Ectodermal cell (in vitro differentiated cells): ENCODE measurements around the gene DUSP15.

Source experiments
- H3K27ac ChIP-seq: 2 replicates; pipeline ENCODE4 v1.7.0; 2013; ENCODE audit warnings: mild to moderate bottlenecking, low read depth, low read length; ENCODE audit not compliant: insufficient read depth, poor library complexity, severe bottlenecking
- H3K27me3 ChIP-seq: 2 replicates; pipeline ENCODE4 v1.7.0; 2013; ENCODE audit warnings: mild to moderate bottlenecking, low read length; ENCODE audit not compliant: insufficient read depth, control insufficient read depth, poor library complexity, severe bottlenecking
- H3K36me3 ChIP-seq: one replicate; pipeline ENCODE4 v1.7.0; 2013; ENCODE audit warnings: low read length; ENCODE audit not compliant: control insufficient read depth, insufficient read depth
- H3K4me1 ChIP-seq: one replicate; pipeline ENCODE4 v1.7.0; 2013; ENCODE audit warnings: low read length; ENCODE audit not compliant: control insufficient read depth, insufficient read depth
- H3K4me3 ChIP-seq: 2 replicates; pipeline ENCODE4 v1.7.0; 2013; ENCODE audit warnings: low read depth, low read length, control low read depth; ENCODE audit not compliant: insufficient read depth
- H3K9me3 ChIP-seq: 2 replicates; pipeline ENCODE4 v1.7.0; 2013; ENCODE audit warnings: mild to moderate bottlenecking, low read length, moderate library complexity; ENCODE audit not compliant: control insufficient read depth
- WGBS, 2 experiments: methylation state at CpG; one replicate each; pipeline ENCODE4 v1.1.7; 2013; ENCODE audit warnings: missing lambda C conversion rate in 2 of 2; 5-methylcytosine and 5-hydroxymethylcytosine counted together

DUSP15 gene

GRCh38 chr20:31848088-31848999 lies 22.0 kb downstream of the DUSP15 start:
- Histone ChIP-seq H3K36me3 (no peaks in the 10 kb centered on the region), H3K27me3 (peaks cover 13% of the 10 kb centered on the region), H3K27ac (no peak overlapping the region), H3K4me1 (peaks cover 9% of the 10 kb centered on the region), H3K9me3 (no peaks in the 10 kb centered on the region), H3K4me3 (no peak overlapping the region)
- WGBS, 2 experiments = 92% methylated on average over 32 of the region's 32 CpGs

DNA sequence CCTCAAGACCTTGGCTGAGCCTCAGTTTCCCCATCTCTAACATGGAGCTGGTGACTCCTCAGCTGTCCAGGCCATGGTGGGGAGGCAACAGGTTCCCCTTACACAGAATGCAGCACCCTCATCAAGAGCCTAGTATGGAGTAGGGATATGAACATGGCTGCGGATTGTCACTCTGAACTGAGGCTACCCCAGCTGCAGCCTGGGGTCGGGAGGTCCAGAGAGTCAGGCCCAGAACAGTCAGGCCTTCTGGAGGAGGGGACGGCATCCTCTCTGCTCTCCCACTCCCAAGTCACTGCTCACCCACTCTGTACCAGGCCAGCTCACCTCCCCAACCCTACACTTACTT lies 23.6 kb downstream of the DUSP15 start:
- H3K4me3 ChIP-seq = no peak overlapping the region
- WGBS, 2 experiments = 82 to 91% methylated on average over 3 of the region's 3 CpGs
- H3K27me3 ChIP-seq = peaks cover 13% of the 10 kb centered on the region
- peaks cover 22% of the 10 kb centered on the region for H3K4me1 ChIP-seq
- H3K36me3 ChIP-seq = no peaks in the 10 kb centered on the region
- H3K9me3 ChIP-seq = no peaks in the 10 kb centered on the region
- no peak overlapping the region for H3K27ac ChIP-seq

DNA sequence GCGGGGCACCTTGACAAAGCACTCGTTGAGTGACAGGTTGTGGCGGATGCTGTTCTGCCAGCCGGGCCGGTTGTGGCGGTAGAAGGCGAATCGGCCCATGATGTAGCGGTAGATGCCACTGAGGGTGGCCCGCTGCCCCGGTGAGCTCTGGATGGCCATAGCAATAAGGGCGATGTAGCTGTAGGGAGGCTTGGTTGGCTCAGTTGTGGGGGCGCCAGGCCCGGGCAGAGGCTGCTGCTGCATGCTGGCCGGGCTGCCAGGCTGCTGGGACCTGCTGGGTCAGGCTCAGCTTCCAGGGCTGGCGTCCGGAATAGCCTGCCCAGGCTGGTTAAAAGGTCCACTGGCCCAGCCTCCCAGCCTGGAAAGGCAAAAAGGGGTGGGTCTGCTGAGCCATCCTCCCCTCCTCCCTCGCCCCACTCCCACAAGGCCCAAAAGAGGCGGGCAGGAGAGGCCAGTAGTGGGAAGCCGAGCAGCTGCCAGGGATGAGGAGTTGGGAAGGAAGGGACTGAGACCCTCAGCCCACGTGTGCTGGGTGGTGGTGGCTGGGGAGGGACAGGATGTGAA lies 24.9 kb downstream of the DUSP15 start, which contains the start of gene FOXS1:
FOXS1 (minus strand) TSS at position 305 of the 564 bp plus-strand sequence; CDS start at position 243, 62 bp downstream.
- peaks cover 7% of the 10 kb centered on the region for H3K27me3 ChIP-seq
- no peaks in the 10 kb centered on the region for H3K9me3 ChIP-seq
- no peaks in the 10 kb centered on the region for H3K36me3 ChIP-seq
- H3K4me3 ChIP-seq = no peak within 1 kb of the TSS
- H3K4me1 ChIP-seq = peaks cover 31% of the 10 kb centered on the region
- WGBS, 2 experiments = 64 to 69% methylated on average over 21 of the region's 21 CpGs
- no peak within 1 kb of the TSS for H3K27ac ChIP-seq

GRCh38 chr20:31844737-31845299 lies 25.5 kb downstream of the DUSP15 start:
- peaks cover 31% of the 10 kb centered on the region for H3K4me1 ChIP-seq
- no peak overlapping the region for H3K4me3 ChIP-seq
- H3K27ac ChIP-seq = no peak overlapping the region
- peaks cover 7% of the 10 kb centered on the region for H3K27me3 ChIP-seq
- no peaks in the 10 kb centered on the region for H3K36me3 ChIP-seq
- no peaks in the 10 kb centered on the region for H3K9me3 ChIP-seq
- 94 to 95% methylated on average over 28 of the region's 28 CpGs for WGBS, 2 experiments

GRCh38 chr20:31843881-31844280 lies 26.4 kb downstream of the DUSP15 start:
- Histone ChIP-seq H3K4me1 (peaks cover 31% of the 10 kb centered on the region), H3K27ac (no peak overlapping the region), H3K36me3 (no peaks in the 10 kb centered on the region), H3K4me3 (no peak overlapping the region), H3K9me3 (no peaks in the 10 kb centered on the region), H3K27me3 (no peaks in the 10 kb centered on the region)
- 92 to 94% methylated on average over 5 of the region's 5 CpGs for WGBS, 2 experiments

DNA sequence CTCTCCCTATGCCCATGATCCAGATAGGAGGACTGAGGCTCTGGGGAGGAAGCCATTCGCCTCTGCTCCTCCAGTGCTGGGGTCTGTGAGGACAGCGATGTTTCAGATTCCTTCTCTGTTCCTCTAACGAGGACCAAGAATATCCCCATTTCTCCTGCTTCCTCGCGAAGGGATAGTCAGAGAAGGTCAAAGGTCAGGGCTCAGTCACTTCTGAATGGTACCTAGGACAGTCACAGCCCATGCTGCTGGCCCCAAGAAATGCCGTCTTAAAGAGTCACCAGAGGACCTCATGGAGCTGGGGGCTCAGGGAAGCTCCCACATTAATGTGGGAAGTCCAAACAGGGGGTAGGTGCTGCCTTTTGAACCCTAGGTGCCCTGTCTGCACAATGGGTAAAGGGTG lies 27.0 kb downstream of the DUSP15 start:
- Histone ChIP-seq H3K4me1 (peaks cover 31% of the 10 kb centered on the region), H3K36me3 (no peaks in the 10 kb centered on the region), H3K27me3 (no peaks in the 10 kb centered on the region), H3K9me3 (no peaks in the 10 kb centered on the region), H3K4me3 (no peak overlapping the region), H3K27ac (no peak overlapping the region)
- WGBS, 2 experiments = 74 to 81% methylated on average over 6 of the region's 6 CpGs

GRCh38 chr20:31842471-31843157 lies 27.7 kb downstream of the DUSP15 start:
- no peaks in the 10 kb centered on the region for H3K27me3 ChIP-seq
- H3K4me3 ChIP-seq = no peak overlapping the region
- no peaks in the 10 kb centered on the region for H3K36me3 ChIP-seq
- peaks cover 38% of the 10 kb centered on the region for H3K4me1 ChIP-seq
- H3K9me3 ChIP-seq = no peaks in the 10 kb centered on the region
- H3K27ac ChIP-seq = peak overlapping the region; percentile 11
- 43 to 57% methylated on average over 12 of the region's 12 CpGs for WGBS, 2 experiments

- 93% methylated on average over 8 of the region's 8 CpGs for WGBS, 2 experiments
- Histone ChIP-seq H3K27me3 (no peaks in the 10 kb centered on the region), H3K4me1 (peaks cover 43% of the 10 kb centered on the region), H3K36me3 (no peaks in the 10 kb centered on the region), H3K27ac (no peak overlapping the region), H3K9me3 (no peaks in the 10 kb centered on the region), H3K4me3 (no peak overlapping the region)
These were observed 28.4 kb downstream of the DUSP15 start for GRCh38 chr20:31841928-31842327.

DNA sequence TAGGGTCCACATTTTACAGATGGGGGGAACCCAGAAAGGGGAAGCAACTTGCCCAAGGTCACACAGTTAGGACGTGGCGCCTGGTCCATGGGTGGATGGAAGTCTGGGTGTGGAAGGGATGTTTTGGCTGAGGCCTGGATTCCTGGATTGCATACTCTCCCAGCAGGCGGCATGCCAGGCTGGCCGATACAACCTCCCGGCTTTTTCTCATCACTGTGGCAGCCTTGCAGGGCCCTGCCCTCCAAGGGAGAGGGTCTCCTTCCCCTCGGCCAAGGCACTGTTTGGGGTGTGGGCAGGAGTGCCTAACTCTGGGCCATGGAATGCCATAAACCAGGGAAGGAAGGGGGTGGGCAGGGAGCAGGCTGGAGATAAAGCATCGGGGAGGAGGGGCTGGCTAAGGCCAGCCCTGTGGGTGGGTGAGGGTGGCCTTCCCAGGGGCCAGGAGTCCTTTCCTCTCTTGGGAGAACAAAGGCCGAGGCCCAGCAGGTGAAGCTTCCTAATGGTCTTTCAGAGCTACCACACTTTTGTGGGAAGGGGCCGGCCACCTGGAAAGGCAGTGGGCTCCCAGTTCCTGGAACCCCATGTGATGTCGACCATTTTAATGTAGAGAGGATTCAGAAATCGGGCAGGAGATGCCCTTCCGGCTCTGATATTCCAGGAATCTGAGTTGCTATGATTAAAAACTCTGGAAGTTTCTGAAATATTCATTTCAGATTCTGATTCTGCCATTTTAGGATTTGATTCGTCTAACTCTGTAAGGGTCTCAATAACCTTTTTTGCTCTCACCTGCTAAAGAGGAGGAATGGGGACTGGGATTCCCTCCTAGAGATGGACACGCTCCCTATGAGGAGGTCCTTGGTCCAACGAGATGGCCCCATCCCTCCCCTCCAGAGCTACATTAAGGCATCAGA lies 29.2 kb downstream of the DUSP15 start:
- H3K27ac ChIP-seq = no peak overlapping the region
- peaks cover 51% of the 10 kb centered on the region for H3K4me1 ChIP-seq
- H3K9me3 ChIP-seq = no peaks in the 10 kb centered on the region
- H3K36me3 ChIP-seq = no peaks in the 10 kb centered on the region
- H3K27me3 ChIP-seq = no peaks in the 10 kb centered on the region
- 77 to 78% methylated on average over 15 of the region's 15 CpGs for WGBS, 2 experiments
- no peak overlapping the region for H3K4me3 ChIP-seq
